ENCODE measurements around the gene BMAL1. TPM values are rescaled to one million over a fixed set of nuclear protein-coding genes. Genes with fewer than 3 reads are reported as not detected.
"Not testable (repeated sequence)": the region's sequence is repeated elsewhere in the genome, so short reads cannot be mapped to it uniquely, and the experiment has no call there.

The BMAL1 gene
- total RNA-seq, 4 donors from 2014 or later = 15.8 to 125 (median 24.4) TPM

- TF ChIP-seq CTCF (IDR thresholded peaks at IDR 0.05) (no peak), POLR2A (IDR thresholded peaks at IDR 0.05) (no peak)
- intact Hi-C loops (cut with DNase I; ENCODE audit: low total_unique reads) = no loop called here
- Histone ChIP-seq H3K9me3 (no peaks in the 10 kb centered on the region), H3K36me3 (no peaks in the 10 kb centered on the region), H3K4me1 (no peaks in the 10 kb centered on the region), H3K4me3 (no peak overlapping the region), H3K27me3 (no peaks in the 10 kb centered on the region), H3K27ac (no peak overlapping the region)
- no peak for DNase-seq
These were observed 113.6 kb downstream of the BMAL1 start for GRCh38 chr11:13391217-13391616.

GRCh38 chr11:13398335-13398734, 120.7 kb downstream of the BMAL1 start:
- H3K27me3 ChIP-seq; H3K4me3 ChIP-seq; H3K27ac ChIP-seq; DNase-seq; H3K36me3 ChIP-seq; intact Hi-C loops (cut with DNase I; ENCODE audit: low total_unique reads); H3K4me1 ChIP-seq; H3K9me3 ChIP-seq: not testable (repeated sequence)

GRCh38 chr11:13405220-13405619, 127.6 kb downstream of the BMAL1 start:
- no peak for DNase-seq
- Histone ChIP-seq H3K27me3 (no peaks in the 10 kb centered on the region), H3K9me3 (no peaks in the 10 kb centered on the region), H3K4me1 (no peaks in the 10 kb centered on the region), H3K4me3 (no peak overlapping the region), H3K27ac (no peak overlapping the region), H3K36me3 (no peaks in the 10 kb centered on the region)
- intact Hi-C loops (cut with DNase I; ENCODE audit: low total_unique reads) = no loop called here
- TF ChIP-seq POLR2A (IDR thresholded peaks at IDR 0.05) = no peak
- TF ChIP-seq CTCF (IDR thresholded peaks at IDR 0.05) = no peak

- Histone ChIP-seq H3K4me3 (no peak overlapping the region), H3K9me3 (no peaks in the 10 kb centered on the region), H3K36me3 (no peaks in the 10 kb centered on the region), H3K27ac (no peak overlapping the region), H3K27me3 (no peaks in the 10 kb centered on the region), H3K4me1 (no peaks in the 10 kb centered on the region)
- no peak for DNase-seq
- intact Hi-C loops (cut with DNase I; ENCODE audit: low total_unique reads) = no loop called here
- TF ChIP-seq CTCF (IDR thresholded peaks at IDR 0.05) = no peak
- TF ChIP-seq POLR2A (IDR thresholded peaks at IDR 0.05) = no peak
These were observed 137.6 kb downstream of the BMAL1 start for GRCh38 chr11:13415201-13415600.

- H3K27ac ChIP-seq = no peak overlapping the region
- no peaks in the 10 kb centered on the region for H3K27me3 ChIP-seq
- TF ChIP-seq POLR2A (IDR thresholded peaks at IDR 0.05) = no peak
- no peak for TF ChIP-seq CTCF (IDR thresholded peaks at IDR 0.05)
- no peaks in the 10 kb centered on the region for H3K36me3 ChIP-seq
- no peak for DNase-seq
- intact Hi-C loops (cut with DNase I; ENCODE audit: low total_unique reads) = no loop called here
- no peaks in the 10 kb centered on the region for H3K4me1 ChIP-seq
- no peaks in the 10 kb centered on the region for H3K9me3 ChIP-seq
- no peak overlapping the region for H3K4me3 ChIP-seq
These were observed 144.0 kb downstream of the BMAL1 start for GRCh38 chr11:13421561-13421960.

GRCh38 chr11:13423372-13423771, 145.8 kb downstream of the BMAL1 start:
- no peak for DNase-seq
- Histone ChIP-seq H3K27me3 (no peaks in the 10 kb centered on the region), H3K4me3 (no peak overlapping the region), H3K4me1 (no peaks in the 10 kb centered on the region), H3K36me3 (no peaks in the 10 kb centered on the region), H3K9me3 (no peaks in the 10 kb centered on the region), H3K27ac (no peak overlapping the region)
- intact Hi-C loops (cut with DNase I; ENCODE audit: low total_unique reads) = no loop called here
- TF ChIP-seq POLR2A (IDR thresholded peaks at IDR 0.05) (no peak), CTCF (IDR thresholded peaks at IDR 0.05) (no peak)

Measured in uterus (tissue), 4 donors.